Adrenal gland (tissue), 12 donors: ENCODE results near the gene PDE7B. TPM values are rescaled to one million over a fixed set of nuclear protein-coding genes. Genes with fewer than 3 reads are reported as not detected.
A peak's percentile ranks its signal among the peaks of the same experiment; 100 is the strongest.

Experiments
- DNase-seq, 7 donors: peaks; one replicate each; pipeline ENCODE4 v3.0.0-alpha.2; 2019 to 2020
- H3K27ac ChIP-seq, 5 donors: fragments of 200-600 bp; sonication (generic) in 4 of 5; 1 replicate in 3 of 5; 2 replicates in 2 of 5; pipeline versions ENCODE4 v1.5.1 to v1.8.0; 2016 to 2020; ENCODE audit warnings: mild to moderate bottlenecking in 1 of 5
- H3K27me3 ChIP-seq: fragments of 200-600 bp; 2 replicates; pipeline ENCODE4 v1.8.0; 2021
- H3K36me3 ChIP-seq, 2 donors: fragments of 200-600 bp; replicated peaks in 1 of 2; 1 replicate in 1 of 2; 2 replicates in 1 of 2; pipeline versions ENCODE4 v1.5.1 to v1.8.0; 2018 to 2022
- H3K4me1 ChIP-seq, 2 donors: fragments of 200-600 bp; replicated peaks in 1 of 2; 1 replicate in 1 of 2; 2 replicates in 1 of 2; pipeline versions ENCODE4 v1.5.1 to v1.8.0; 2018 to 2021
- H3K4me3 ChIP-seq, 4 donors: fragments of 200-600 bp; sonication (generic) in 3 of 4; one replicate each; pipeline ENCODE4 v1.5.1; 2016 to 2018
- H3K9me3 ChIP-seq, 3 donors: fragments of 200-600 bp; sonication (generic) in 1 of 3; replicated peaks in 1 of 3; 1 replicate in 2 of 3; 2 replicates in 1 of 3; pipeline versions ENCODE4 v1.5.1 to v1.8.0; 2016 to 2021
- CTCF ChIP-seq, 6 experiments: fragments of 450-650 bp in 4 of 6; fragments of 200-600 bp in 2 of 6; sonication (generic) in 1 of 6; IDR thresholded peaks; 1 replicate in 5 of 6; 2 replicates in 1 of 6; pipeline versions ENCODE4 v1.5.1 to v1.8.0; 2016 to 2021; ENCODE audit warnings: antibody characterized with exemption in 6 of 6, mild to moderate bottlenecking in 2 of 6, moderate library complexity in 1 of 6
- POLR2A ChIP-seq, 2 donors: fragments of 450-650 bp; IDR thresholded peaks; one replicate each; pipeline ENCODE4 v1.6.1; 2017; ENCODE audit warnings: antibody characterized with exemption in 2 of 2, mild to moderate bottlenecking in 2 of 2, moderate library complexity in 1 of 2
- WGBS, 4 donors: extraction: QIAGEN DNeasy Blood & Tissue Kit in 2 of 4; methylation state at CpG; one replicate each; pipeline versions ENCODE4 v1.1.5 to v1.1.7; 2013 to 2017; 5-methylcytosine and 5-hydroxymethylcytosine counted together
- intact Hi-C, 2 donors: fragments of 100-400 bp; cut with DNase I; formaldehyde crosslinking; loops; one replicate each; pipeline versions ENCODE4 v1.14.1 to v1.15.0; 2022 to 2023
- polyA plus RNA-seq, 3 donors: library from polyadenylated mRNA; stranded (reverse); fragments of 200-250 nt in 2 of 3; fragments of 350-450 nt in 1 of 3; fragmentation: Illumina TruSeq in 1 of 3; extraction: RNeasy Lipid Tissue Mini Kit (QIAGEN cat#74804) in 1 of 3; gene quantifications; one replicate each; pipeline ENCODE4 v1.2.3, GENCODE V29; 2013 to 2014
- total RNA-seq, 9 donors: library from RNA; depleted of rRNA in 4 of 9; stranded (reverse); fragments of >200 nt in 4 of 9; fragments of 120-200 nt in 1 of 9; fragmentation: NEBNext Ultra II Directional in 1 of 9; extraction: Animal tissue kit (Norgen Biotek cat#: 25700) in 1 of 9; gene quantifications; one replicate each; pipeline versions ENCODE4 v1.1.0 to v1.2.4, GENCODE V29; 2013 to 2023
- donor health status: healthy with polysubstance abuse.
- donor health status: Bipolar disorder and iron deficiency.
- donor health status: DM: yes; HTN: yes; CAD: no.
- donor health status: DM: no; HTN: no; CAD: no.
- donor health status: DM: no; HTN: no; CAD: no.
- donor health status: DM: yes; HTN: yes; CAD: no.

Gene PDE7B
- total and polyA plus RNA-seq, 12 donors = 1.3 to 11.5 (median 5.2) TPM

GRCh38 chr6:136093835-136094234 lies 242.3 kb downstream of the PDE7B start:
- TF ChIP-seq POLR2A (IDR thresholded peaks at IDR 0.05) (no peak), CTCF (IDR thresholded peaks at IDR 0.05) (no peak)
- DNase-seq = no peak
- H3K27ac ChIP-seq = no peak overlapping the region
- H3K4me3 ChIP-seq = no peak overlapping the region
- H3K4me1 ChIP-seq = peaks cover 0 to 5% of the 10 kb centered on the region in 2 donors
- H3K27me3 ChIP-seq = no peaks in the 10 kb centered on the region
- intact Hi-C loops = no loop called here
- no peaks in the 10 kb centered on the region for H3K9me3 ChIP-seq
- H3K36me3 ChIP-seq = no peaks in the 10 kb centered on the region
- WGBS, 4 donors = 84 to 93% (median 89%) methylated on average over 1 of the region's 1 CpG

GRCh38 chr6:136094812-136095211 lies 243.3 kb downstream of the PDE7B start:
- intact Hi-C loops = no loop called here

GRCh38 chr6:136095986-136096385 lies 244.5 kb downstream of the PDE7B start:
- Histone ChIP-seq H3K27me3 (no peaks in the 10 kb centered on the region), H3K4me1 (peaks cover 0 to 5% of the 10 kb centered on the region in 2 donors), H3K36me3 (no peaks in the 10 kb centered on the region), H3K4me3 (no peak overlapping the region), H3K27ac (peak overlapping the region in 3 of 5 donors; percentile 19 to 79 (median 35)), H3K9me3 (no peaks in the 10 kb centered on the region)
- WGBS, 4 donors = 33 to 41% (median 37%) methylated on average over 3 of the region's 3 CpGs
- DNase-seq = peak in 3 of 7 donors; percentile 19 to 60 (median 35)
- TF ChIP-seq POLR2A (IDR thresholded peaks at IDR 0.05) (no peak), CTCF (IDR thresholded peaks at IDR 0.05) (no peak)
- intact Hi-C loops = no loop called here

More at GRCh38 chr6:136094812-136095211, 243.3 kb downstream of the PDE7B start:
- Histone ChIP-seq H3K9me3 (no peaks in the 10 kb centered on the region), H3K36me3 (no peaks in the 10 kb centered on the region), H3K4me3 (no peak overlapping the region), H3K4me1 (peaks cover 0 to 5% of the 10 kb centered on the region in 2 donors), H3K27me3 (no peaks in the 10 kb centered on the region), H3K27ac (no peak overlapping the region)
- TF ChIP-seq CTCF (IDR thresholded peaks at IDR 0.05) (no peak), POLR2A (IDR thresholded peaks at IDR 0.05) (no peak)
- DNase-seq = no peak
- WGBS, 4 donors = 93 to 97% (median 95%) methylated on average over 3 of the region's 3 CpGs

GRCh38 chr6:136102991-136103688 lies 251.6 kb downstream of the PDE7B start:
- Histone ChIP-seq H3K27ac (peak overlapping the region in 3 of 5 donors; percentile 33 to 76 (median 65)), H3K4me3 (no peak overlapping the region), H3K27me3 (no peaks in the 10 kb centered on the region), H3K4me1 (peaks cover 0 to 25% of the 10 kb centered on the region in 2 donors), H3K36me3 (no peaks in the 10 kb centered on the region), H3K9me3 (no peaks in the 10 kb centered on the region)
- intact Hi-C loops = no loop called here
- TF ChIP-seq POLR2A (IDR thresholded peaks at IDR 0.05) = no peak
- no peak for TF ChIP-seq CTCF (IDR thresholded peaks at IDR 0.05)
- DNase-seq = peak in 2 of 7 donors; percentile 29 to 54
- 59 to 72% (median 64%) methylated on average over 7 of the region's 7 CpGs for WGBS, 4 donors
